GM21447 (cell line): ENCODE data around the gene RERE.

Experiments
- ATAC-seq: cut with Tn5 transposase; IDR thresholded peaks from one replicate; pipeline ENCODE4 v1.9.1; 2021; ENCODE audit not compliant: unreplicated experiment

RERE gene

GRCh38 chr1:8552820-8553397, 264.5 kb downstream of the RERE start:
- no peak for ATAC-seq

- ATAC-seq, result no peak
These were observed 265.6 kb downstream of the RERE start for GRCh38 chr1:8551613-8552489.

DNA sequence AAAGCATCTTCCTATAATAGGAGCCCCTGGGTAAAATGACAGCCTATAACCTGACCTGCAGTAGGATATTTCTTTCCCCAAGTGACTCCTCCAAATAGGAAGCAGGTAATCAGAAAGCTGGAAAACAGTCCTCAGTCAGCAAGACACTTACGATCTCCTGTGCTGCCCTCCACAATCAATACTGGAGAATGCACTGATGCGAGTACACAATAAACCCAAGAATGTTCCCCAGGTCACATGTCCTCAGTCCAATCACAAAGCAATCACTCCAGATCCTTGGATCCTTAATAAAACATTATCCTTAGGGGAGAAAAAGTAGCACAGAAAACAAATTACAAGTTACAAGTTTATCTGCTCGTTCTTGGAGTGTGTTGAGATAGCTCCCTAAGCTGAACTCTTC, 266.4 kb downstream of the RERE start:
- ATAC-seq, result no peak

GRCh38 chr1:8547791-8548190, 269.6 kb downstream of the RERE start:
- no peak for ATAC-seq

GRCh38 chr1:8545078-8545477, 272.4 kb downstream of the RERE start:
- no peak for ATAC-seq

DNA sequence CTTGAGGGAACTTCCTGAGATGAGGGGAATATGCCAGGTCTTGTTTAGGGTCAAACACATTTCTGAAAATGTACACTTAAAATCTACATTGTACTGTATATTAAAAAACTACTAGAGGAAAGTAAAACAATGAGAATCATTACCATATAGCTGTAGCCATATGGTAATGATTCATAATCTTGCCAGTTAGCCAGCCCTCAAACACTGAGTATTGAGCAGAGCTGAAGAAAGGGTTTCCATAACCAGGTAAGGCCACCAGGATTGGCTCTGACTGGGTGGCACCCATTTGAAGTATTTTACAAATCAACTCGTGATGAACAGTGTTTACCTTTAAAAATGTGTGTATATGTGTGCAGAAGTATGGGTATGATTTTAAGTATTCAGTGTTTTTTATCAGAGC, 272.8 kb downstream of the RERE start:
- no peak for ATAC-seq

GRCh38 chr1:8543965-8544364, 273.5 kb downstream of the RERE start:
- ATAC-seq, result no peak

DNA sequence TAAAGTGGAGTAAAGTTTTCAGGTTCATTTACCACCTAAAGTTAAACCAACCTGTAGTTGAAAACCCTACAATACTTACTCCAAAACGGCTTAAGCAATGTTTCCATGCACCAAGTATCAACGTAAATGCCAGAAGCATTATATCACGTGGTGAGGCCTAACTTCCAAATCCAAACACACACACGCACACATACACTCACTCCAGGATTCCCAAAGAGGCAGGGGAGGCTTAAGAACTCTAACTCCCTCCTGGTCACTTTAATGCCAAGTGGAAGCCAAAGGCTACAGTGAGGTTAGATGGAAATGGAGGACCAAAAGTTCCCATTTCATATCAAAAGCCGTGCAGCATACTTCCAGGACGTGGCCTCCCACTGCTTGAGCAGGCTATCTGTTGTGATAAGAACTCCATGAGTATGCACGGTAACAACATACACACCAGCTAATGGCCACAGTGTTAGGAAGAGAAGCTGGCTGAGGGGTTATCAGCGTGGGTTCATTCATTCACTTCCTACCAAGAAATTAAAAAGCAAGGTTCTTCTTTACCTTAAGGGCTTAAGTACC, 275.4 kb downstream of the RERE start:
- no peak for ATAC-seq

DNA sequence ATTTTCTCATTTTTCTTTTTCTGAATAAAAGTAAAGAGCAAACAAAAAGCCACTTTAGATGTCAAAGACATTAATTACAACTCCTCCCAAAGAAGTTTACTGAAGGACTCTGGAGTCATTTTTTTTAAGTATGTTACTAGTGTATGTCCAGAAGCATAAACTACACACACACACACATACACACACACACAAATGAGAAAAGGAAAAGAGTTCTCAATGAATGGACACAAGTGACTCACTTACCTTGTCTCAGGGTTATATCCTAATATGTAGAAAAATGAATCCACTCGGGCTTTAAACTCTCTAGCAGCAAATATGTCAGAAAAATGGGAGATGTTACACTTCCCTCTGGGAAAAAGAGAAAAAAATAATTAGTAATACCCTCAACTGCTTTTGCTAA, 276.5 kb downstream of the RERE start:
- ATAC-seq, result no peak

GRCh38 chr1:8540261-8540941, 277.0 kb downstream of the RERE start:
- ATAC-seq, result no peak

GRCh38 chr1:8539683-8540082, 277.8 kb downstream of the RERE start:
- no peak for ATAC-seq

DNA sequence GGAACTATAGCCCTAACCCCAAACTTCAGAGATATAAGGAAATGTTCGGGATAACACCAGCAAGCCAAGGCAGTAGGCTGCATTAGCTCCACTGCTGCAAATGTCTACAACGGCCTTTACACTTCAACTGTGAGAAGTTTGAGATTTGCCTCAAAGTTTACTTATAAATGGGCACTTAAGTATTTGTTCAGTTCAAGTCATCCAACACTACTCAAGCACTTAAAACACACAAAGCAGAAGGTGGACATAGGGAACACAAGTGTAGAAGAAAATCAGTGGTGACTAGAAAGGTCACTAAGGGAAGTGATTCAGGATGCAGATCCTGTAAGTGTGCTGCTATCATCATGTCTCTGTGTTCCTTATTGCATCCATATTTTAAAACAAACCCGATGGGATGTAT, 278.9 kb downstream of the RERE start:
- ATAC-seq, result no peak

DNA sequence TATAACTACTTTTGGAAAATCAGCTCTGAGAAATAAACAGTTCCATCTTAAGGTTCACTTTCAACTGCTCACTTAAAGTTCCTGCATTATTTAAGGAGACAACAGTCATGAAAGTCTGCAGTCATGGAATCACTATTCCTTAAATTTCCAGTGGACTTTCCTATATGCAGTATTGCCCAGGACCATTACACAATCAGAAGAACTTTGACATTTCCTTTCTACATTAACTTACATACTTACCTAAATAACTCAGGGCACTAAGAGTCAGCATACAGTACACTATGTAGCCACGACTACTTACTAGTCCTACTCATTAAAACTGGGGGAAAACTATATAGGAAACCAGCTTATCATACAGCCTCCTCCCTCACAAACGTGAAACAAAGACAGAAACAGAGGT, 279.4 kb downstream of the RERE start:
- ATAC-seq, result no peak

DNA sequence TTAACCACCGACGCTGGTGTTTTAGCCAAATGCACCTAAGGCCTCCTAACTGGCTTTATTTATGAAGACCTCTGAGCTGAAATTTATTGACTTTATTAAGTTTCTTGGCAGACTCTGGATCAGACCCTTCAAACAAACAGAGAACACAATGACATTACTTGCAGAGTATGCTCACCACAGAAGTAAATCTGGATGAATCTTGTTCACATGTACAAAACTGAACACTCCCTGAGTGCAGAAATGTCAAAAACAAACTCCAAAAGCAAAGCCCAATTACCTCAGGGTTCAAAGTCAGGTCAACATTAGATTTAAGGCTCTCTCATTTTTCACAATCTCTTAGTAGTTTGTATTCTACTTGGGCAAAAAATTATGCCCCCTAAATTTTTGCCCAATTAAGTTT, 280.9 kb downstream of the RERE start:
- ATAC-seq, result no peak

- no peak for ATAC-seq
These were observed 283.5 kb downstream of the RERE start for GRCh38 chr1:8533907-8534306.

- peak; percentile 67 for ATAC-seq
These were observed 284.3 kb downstream of the RERE start for GRCh38 chr1:8533124-8533523.

- ATAC-seq, result no peak
These were observed 287.5 kb downstream of the RERE start for GRCh38 chr1:8529901-8530300.

GRCh38 chr1:8527941-8528340, 289.5 kb downstream of the RERE start:
- ATAC-seq, result no peak

DNA sequence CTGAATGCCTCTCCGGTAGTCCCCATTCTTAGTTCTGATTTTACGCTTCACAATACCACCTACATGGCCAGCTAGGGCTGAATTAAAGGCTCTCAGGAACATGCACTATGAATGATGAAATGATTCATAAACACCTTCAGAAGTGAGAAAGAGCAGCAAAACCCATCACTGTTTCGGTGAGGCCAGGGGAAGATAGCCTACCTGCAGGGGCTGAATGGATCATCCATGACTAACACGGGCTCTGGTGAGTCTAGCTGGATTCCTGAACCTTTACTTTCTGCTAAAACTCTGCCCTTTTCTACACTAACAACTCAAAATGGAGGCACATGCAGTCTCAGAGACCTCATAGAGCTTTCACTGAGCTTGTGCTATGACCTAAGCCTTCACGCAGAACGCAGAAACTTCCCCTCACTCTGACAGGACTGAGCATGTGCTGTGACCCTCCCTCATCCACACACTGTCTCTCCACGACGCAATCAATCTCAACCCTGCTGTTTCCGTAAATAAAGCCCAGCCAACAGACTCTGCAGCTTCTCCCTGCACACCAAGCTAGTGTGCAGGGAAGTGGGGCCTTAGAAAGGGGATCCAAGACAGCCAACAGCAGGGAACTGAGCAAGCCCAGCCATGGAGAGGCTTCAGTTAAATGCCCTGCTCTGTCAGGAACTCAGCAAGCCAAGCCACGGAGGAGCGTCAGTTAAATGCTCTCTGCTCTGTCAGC, 291.7 kb downstream of the RERE start:
- peak; percentile 57 for ATAC-seq

- ATAC-seq, result no peak
These were observed 292.3 kb downstream of the RERE start for GRCh38 chr1:8525216-8525557.

DNA sequence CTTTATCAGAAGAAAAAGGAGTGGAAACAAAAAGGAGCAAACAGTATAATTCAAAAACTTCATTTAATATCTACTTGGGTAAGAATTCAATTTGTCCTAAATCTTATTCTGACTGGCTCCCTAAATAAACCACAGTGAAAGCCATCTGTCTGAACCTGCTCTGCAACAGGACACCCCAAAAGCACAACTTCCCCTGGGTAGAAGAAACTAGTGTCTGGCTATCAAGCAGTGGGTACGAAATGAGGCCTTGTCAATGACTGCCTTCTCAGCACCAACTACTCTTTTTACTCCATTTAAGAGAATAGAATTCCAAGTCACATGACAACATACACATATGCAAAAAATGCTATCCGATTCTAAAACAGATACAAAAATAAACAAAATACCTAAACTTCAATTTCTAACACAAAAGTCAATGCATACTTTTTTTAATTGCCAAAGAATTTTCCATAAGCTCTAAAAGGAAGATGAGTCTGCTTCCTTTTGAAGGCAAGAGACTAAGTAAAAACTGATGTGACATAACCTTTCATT, 292.7 kb downstream of the RERE start:
- ATAC-seq, result no peak
